Endothelial cell (in vitro differentiated cells): ENCODE results near the gene FGD3. TPM values are rescaled to one million over a fixed set of nuclear protein-coding genes. Genes with fewer than 3 reads are reported as not detected.

Experiments
- DNase-seq: peaks from one replicate; pipeline ENCODE4 v3.0.0; 2021; ENCODE audit warnings: low spot score
- H3K27ac Mint-ChIP-seq: one replicate; pipeline ENCODE4 v1.8.0; 2021; ENCODE audit warnings: mixed read lengths, inconsistent platforms; ENCODE audit not compliant: unreplicated experiment
- H3K27me3 Mint-ChIP-seq: one replicate; pipeline ENCODE4 v1.8.0; 2021; ENCODE audit warnings: mild to moderate bottlenecking, moderate library complexity, mixed read lengths, inconsistent platforms; ENCODE audit not compliant: unreplicated experiment
- H3K36me3 Mint-ChIP-seq: one replicate; pipeline ENCODE4 v1.8.0; 2021; ENCODE audit warnings: mild to moderate bottlenecking, low read depth, mixed read lengths, inconsistent platforms; ENCODE audit not compliant: unreplicated experiment
- H3K4me1 Mint-ChIP-seq: one replicate; pipeline ENCODE4 v1.8.0; 2021; ENCODE audit warnings: mild to moderate bottlenecking, mixed read lengths, inconsistent platforms; ENCODE audit not compliant: unreplicated experiment
- H3K4me3 Mint-ChIP-seq: one replicate; pipeline ENCODE4 v1.8.0; 2021; ENCODE audit warnings: mild to moderate bottlenecking, mixed read lengths, inconsistent platforms; ENCODE audit not compliant: unreplicated experiment
- H3K9me3 Mint-ChIP-seq: one replicate; pipeline ENCODE4 v1.8.0; 2021; ENCODE audit warnings: mixed read lengths, inconsistent platforms; ENCODE audit not compliant: unreplicated experiment
- CTCF ChIP-seq: fragments of 200-600 bp; sonication (generic); IDR thresholded peaks from one replicate; pipeline ENCODE4 v1.5.0; 2021; ENCODE audit warnings: antibody characterized with exemption; ENCODE audit not compliant: unreplicated experiment
- total RNA-seq: library from RNA; stranded (reverse); fragmentation: NEBNext Ultra II Directional; extraction: Animal tissue kit (Norgen Biotek cat#: 25700); gene quantifications from one replicate; pipeline ENCODE4 v1.2.1, GENCODE V29; 2021; ENCODE audit not compliant: unreplicated experiment

The FGD3 gene
- total RNA-seq, 1 donor from 2014 or later: 1.1 TPM

GRCh38 chr9:93043122-93043521 lies 95.8 kb downstream of the FGD3 start:
- no peaks in the 10 kb centered on the region for H3K9me3 Mint-ChIP-seq
- no peaks in the 10 kb centered on the region for H3K4me1 Mint-ChIP-seq
- H3K36me3 Mint-ChIP-seq: no peaks in the 10 kb centered on the region
- no peak overlapping the region for H3K27ac Mint-ChIP-seq
- H3K4me3 Mint-ChIP-seq: no peak overlapping the region
- no peak for TF ChIP-seq CTCF
- peaks cover 6% of the 10 kb centered on the region for H3K27me3 Mint-ChIP-seq
- no peak for DNase-seq

- no peaks in the 10 kb centered on the region for H3K36me3 Mint-ChIP-seq
- H3K4me1 Mint-ChIP-seq: no peaks in the 10 kb centered on the region
- no peak overlapping the region for H3K4me3 Mint-ChIP-seq
- H3K9me3 Mint-ChIP-seq: no peaks in the 10 kb centered on the region
- H3K27me3 Mint-ChIP-seq: peaks cover 11% of the 10 kb centered on the region
- TF ChIP-seq CTCF: no peak
- no peak for DNase-seq
- no peak overlapping the region for H3K27ac Mint-ChIP-seq
Observed at GRCh38 chr9:93045521-93045920, 98.2 kb downstream of the FGD3 start.

- Mint-ChIP-seq H3K4me1 (no peaks in the 10 kb centered on the region), H3K4me3 (no peak overlapping the region), H3K27me3 (peaks cover 6% of the 10 kb centered on the region), H3K27ac (no peak overlapping the region), H3K9me3 (no peaks in the 10 kb centered on the region), H3K36me3 (no peaks in the 10 kb centered on the region)
- no peak for DNase-seq
- TF ChIP-seq CTCF: no peak
Observed at GRCh38 chr9:93048566-93049448, 101.5 kb downstream of the FGD3 start.

GRCh38 chr9:93049491-93049890 lies 102.2 kb downstream of the FGD3 start:
- peaks cover 6% of the 10 kb centered on the region for H3K27me3 Mint-ChIP-seq
- no peak for DNase-seq
- TF ChIP-seq CTCF: no peak
- no peaks in the 10 kb centered on the region for H3K4me1 Mint-ChIP-seq
- H3K4me3 Mint-ChIP-seq: no peak overlapping the region
- H3K27ac Mint-ChIP-seq: no peak overlapping the region
- no peaks in the 10 kb centered on the region for H3K9me3 Mint-ChIP-seq
- H3K36me3 Mint-ChIP-seq: no peaks in the 10 kb centered on the region

- no peak for DNase-seq
- no peak overlapping the region for H3K27ac Mint-ChIP-seq
- H3K9me3 Mint-ChIP-seq: no peaks in the 10 kb centered on the region
Observed at GRCh38 chr9:93050231-93050630, 102.9 kb downstream of the FGD3 start.

More at GRCh38 chr9:93050231-93050630, 102.9 kb downstream of the FGD3 start:
- TF ChIP-seq CTCF: no peak
- Mint-ChIP-seq H3K36me3 (no peaks in the 10 kb centered on the region), H3K4me1 (no peaks in the 10 kb centered on the region), H3K4me3 (no peak overlapping the region), H3K27me3 (peaks cover 6% of the 10 kb centered on the region)
